Measurements from ENCODE around the gene NFKB1. TPM values are rescaled to one million over a fixed set of nuclear protein-coding genes. Genes with fewer than 3 reads are reported as not detected.

The NFKB1 gene
- total and polyA plus RNA-seq, 9 of the 15 experiments (the other 6 are each of a cell fraction or from before 2014, with no cell fraction given), result 2.4 to 14.5 (median 10.3) TPM

GRCh38 chr4:102572452-102572851 is 71.3 kb downstream of the NFKB1 start:
- no peaks in the 10 kb centered on the region for H3K27me3 ChIP-seq (ENCODE audit: control insufficient read depth in 2 of 2, insufficient read depth in 2 of 2, low read length in 2 of 2)
- in situ Hi-C loops (cut with MboI), result no loop called here

More at GRCh38 chr4:102572452-102572851, 71.3 kb downstream of the NFKB1 start:
- no peak overlapping the region for H3K9ac ChIP-seq (ENCODE audit: insufficient read depth in 1 of 2, low read depth in 2 of 2, low read length in 2 of 2)
- no peak for FAIRE-seq
- no peak overlapping the region for H3K27ac ChIP-seq (ENCODE audit: extremely low read depth, low read depth, low read length)
- H2AFZ ChIP-seq (ENCODE audit: low read depth, low read length), result no peak overlapping the region
- ATAC-seq, result no peak
- no peak overlapping the region for H3K4me3 ChIP-seq
- no peaks in the 10 kb centered on the region for H3K9me3 ChIP-seq (replicated peaks; ENCODE audit: control insufficient read depth, insufficient read depth, low read depth, low read length)
- TF ChIP-seq PTRF (tag; IDR thresholded peaks at IDR 0.05), result no peak
- TF ChIP-seq, protein P1, sequence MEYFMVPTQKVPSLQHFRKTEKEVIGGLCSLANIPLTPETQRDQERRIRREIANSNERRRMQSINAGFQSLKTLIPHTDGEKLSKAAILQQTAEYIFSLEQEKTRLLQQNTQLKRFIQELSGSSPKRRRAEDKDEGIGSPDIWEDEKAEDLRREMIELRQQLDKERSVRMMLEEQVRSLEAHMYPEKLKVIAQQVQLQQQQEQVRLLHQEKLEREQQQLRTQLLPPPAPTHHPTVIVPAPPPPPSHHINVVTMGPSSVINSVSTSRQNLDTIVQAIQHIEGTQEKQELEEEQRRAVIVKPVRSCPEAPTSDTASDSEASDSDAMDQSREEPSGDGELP (CRISPR knock-in tag; IDR thresholded peaks at IDR 0.05; ENCODE audit: borderline replicate concordance), result no peak
- TF ChIP-seq JUNB (CRISPR knock-in tag; conservative IDR thresholded peaks at IDR 0.05), result no peak
- no peak for TF ChIP-seq FOXP1 (CRISPR knock-in tag; IDR thresholded peaks at IDR 0.05)
- TF ChIP-seq LARP7 (IDR thresholded peaks at IDR 0.05), result no peak
- TF ChIP-seq, protein P2, sequence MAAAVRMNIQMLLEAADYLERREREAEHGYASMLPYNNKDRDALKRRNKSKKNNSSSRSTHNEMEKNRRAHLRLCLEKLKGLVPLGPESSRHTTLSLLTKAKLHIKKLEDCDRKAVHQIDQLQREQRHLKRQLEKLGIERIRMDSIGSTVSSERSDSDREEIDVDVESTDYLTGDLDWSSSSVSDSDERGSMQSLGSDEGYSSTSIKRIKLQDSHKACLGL (CRISPR knock-in tag; IDR thresholded peaks at IDR 0.05; ENCODE audit: borderline replicate concordance, poor library complexity, severe bottlenecking), result no peak
- TF ChIP-seq KLF16 (IDR thresholded peaks at IDR 0.05), result no peak
- no peak for TF ChIP-seq NCOA1 (IDR thresholded peaks at IDR 0.05; ENCODE audit: low read depth)
- TF ChIP-seq, protein P3, sequence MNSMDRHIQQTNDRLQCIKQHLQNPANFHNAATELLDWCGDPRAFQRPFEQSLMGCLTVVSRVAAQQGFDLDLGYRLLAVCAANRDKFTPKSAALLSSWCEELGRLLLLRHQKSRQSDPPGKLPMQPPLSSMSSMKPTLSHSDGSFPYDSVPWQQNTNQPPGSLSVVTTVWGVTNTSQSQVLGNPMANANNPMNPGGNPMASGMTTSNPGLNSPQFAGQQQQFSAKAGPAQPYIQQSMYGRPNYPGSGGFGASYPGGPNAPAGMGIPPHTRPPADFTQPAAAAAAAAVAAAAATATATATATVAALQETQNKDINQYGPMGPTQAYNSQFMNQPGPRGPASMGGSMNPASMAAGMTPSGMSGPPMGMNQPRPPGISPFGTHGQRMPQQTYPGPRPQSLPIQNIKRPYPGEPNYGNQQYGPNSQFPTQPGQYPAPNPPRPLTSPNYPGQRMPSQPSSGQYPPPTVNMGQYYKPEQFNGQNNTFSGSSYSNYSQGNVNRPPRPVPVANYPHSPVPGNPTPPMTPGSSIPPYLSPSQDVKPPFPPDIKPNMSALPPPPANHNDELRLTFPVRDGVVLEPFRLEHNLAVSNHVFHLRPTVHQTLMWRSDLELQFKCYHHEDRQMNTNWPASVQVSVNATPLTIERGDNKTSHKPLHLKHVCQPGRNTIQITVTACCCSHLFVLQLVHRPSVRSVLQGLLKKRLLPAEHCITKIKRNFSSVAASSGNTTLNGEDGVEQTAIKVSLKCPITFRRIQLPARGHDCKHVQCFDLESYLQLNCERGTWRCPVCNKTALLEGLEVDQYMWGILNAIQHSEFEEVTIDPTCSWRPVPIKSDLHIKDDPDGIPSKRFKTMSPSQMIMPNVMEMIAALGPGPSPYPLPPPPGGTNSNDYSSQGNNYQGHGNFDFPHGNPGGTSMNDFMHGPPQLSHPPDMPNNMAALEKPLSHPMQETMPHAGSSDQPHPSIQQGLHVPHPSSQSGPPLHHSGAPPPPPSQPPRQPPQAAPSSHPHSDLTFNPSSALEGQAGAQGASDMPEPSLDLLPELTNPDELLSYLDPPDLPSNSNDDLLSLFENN (IDR thresholded peaks at IDR 0.05; ENCODE audit: low read depth in 2 of 2, low read length in 2 of 2), result no peak
- TF ChIP-seq FOXK1 (CRISPR knock-in tag; IDR thresholded peaks at IDR 0.05; ENCODE audit: borderline replicate concordance), result no peak
- TF ChIP-seq E4F1 (CRISPR knock-in tag; IDR thresholded peaks at IDR 0.05; ENCODE audit: borderline replicate concordance), result no peak
- no peak for TF ChIP-seq CHAMP1 (IDR thresholded peaks at IDR 0.05)
- TF ChIP-seq SMARCC2 (IDR thresholded peaks at IDR 0.05; ENCODE audit: low read depth), result no peak
- CTCF ChIA-PET (ENCODE audit: low intra/inter-chr PET ratio), result no interaction called here
- intact Hi-C loops (cut with micrococcal nuclease), result no loop called here
- H3K4me1 ChIP-seq (replicated peaks in 1 of 2; ENCODE audit: control insufficient read depth in 2 of 2, insufficient read depth in 2 of 2, low read length in 2 of 2), result no peaks in the 10 kb centered on the region
- H3K9me1 ChIP-seq (ENCODE audit: control insufficient read depth, insufficient read depth, low read length), result no peaks in the 10 kb centered on the region
- WGBS (ENCODE audit: insufficient coverage, low coverage, missing lambda C conversion rate), result 60% methylated on average over 3 of the region's 3 CpGs
- DNase-seq (ENCODE audit: extremely low read depth in 1 of 4, low spot score in 3 of 4), result no peak
- H3K4me2 ChIP-seq (ENCODE audit: insufficient read depth, low read length), result no peak overlapping the region
- H4K20me1 ChIP-seq (replicated peaks; ENCODE audit: control insufficient read depth, insufficient read depth, low read length), result no peaks in the 10 kb centered on the region
- no peaks in the 10 kb centered on the region for H3K79me2 ChIP-seq (ENCODE audit: control insufficient read depth, insufficient read depth, low read length)
- POLR2A ChIA-PET, result no interaction called here
- peaks cover 2% of the 10 kb centered on the region; the same call in 1 of the 3 replicates for H3K36me3 ChIP-seq (ENCODE audit: control insufficient read depth, insufficient read depth, low read length)
- no TSS peak for BruUV-seq (replicated peaks)

Data from K562 (cell line).